Renal cortex interstitium (tissue), 11 donors: Measurements from ENCODE around the gene GALNT6. TPM values are rescaled to one million over a fixed set of nuclear protein-coding genes. Genes with fewer than 3 reads are reported as not detected.

Experiments
- DNase-seq, 11 donors: peaks; one replicate each; pipeline ENCODE4 v3.0.0-alpha.2; 2013; ENCODE audit warnings: low read depth in 9 of 11, low spot score in 4 of 11; ENCODE audit errors: extremely low read depth in 1 of 11
- polyA plus RNA-seq, 3 donors: library from polyadenylated mRNA; unstranded; fragments of 120-200 nt; gene quantifications; one replicate each; pipeline ENCODE4 v1.2.1, GENCODE V29; 2013; ENCODE audit not compliant: insufficient read length in 3 of 3

Gene GALNT6
- polyA plus RNA-seq, 3 donors = 5.0 to 7.0 (median 5.8) TPM

GRCh38 chr12:51306507-51306906 lies 84.7 kb downstream of the GALNT6 start:
- no peak for DNase-seq

Other genes starting within 250 kb of the GALNT6 start
- 10 to 100 TPM; 53.0 to 55.1 (median 54.1) TPM for gene TFCP2, start 218.3 kb downstream of the GALNT6 start, polyA plus RNA-seq
- gene POU6F1, start 173.3 kb downstream of the GALNT6 start, polyA plus RNA-seq = 10 to 100 TPM in 1 of 3 donors, 1 to 10 TPM in 2; 7.1 to 14.0 (median 8.0) TPM
- 100 to 1,000 TPM; 259 to 294 (median 266) TPM for gene DAZAP2, start 152.6 kb downstream of the GALNT6 start, polyA plus RNA-seq
- gene SMAGP, start 121.0 kb downstream of the GALNT6 start, polyA plus RNA-seq = 10 to 100 TPM; 19.2 to 21.5 (median 20.0) TPM
- gene BIN2, start 67.2 kb downstream of the GALNT6 start, polyA plus RNA-seq = 1 to 10 TPM; 2.3 to 3.9 (median 3.2) TPM
- not detected for gene CELA1, start 44.7 kb downstream of the GALNT6 start, polyA plus RNA-seq
- 1 to 10 TPM; 3.2 to 4.9 (median 4.1) TPM for gene SLC4A8, start 33.4 kb upstream of the GALNT6 start, polyA plus RNA-seq
- 1 to 10 TPM; 1.9 to 2.8 (median 2.0) TPM for gene SCN8A, start 199.8 kb upstream of the GALNT6 start, polyA plus RNA-seq